OCI-LY1 (cell line): Measurements from ENCODE around the gene KRTAP16-1.

Experiments
- H2AFZ ChIP-seq: fragments of 200-600 bp; sonication (generic), shearing (Covaris generic); 2 replicates; pipeline ENCODE4 v1.6.0; 2014; ENCODE audit warnings: antibody characterized with exemption, mild to moderate bottlenecking, low read length
- H3F3A ChIP-seq: fragments of 200-600 bp; sonication (generic), shearing (Covaris generic); 2 replicates; pipeline ENCODE4 v1.6.0; 2014; ENCODE audit warnings: mild to moderate bottlenecking, antibody characterized with exemption, low read length, moderate library complexity; ENCODE audit not compliant: insufficient read depth
- H3K27ac ChIP-seq: fragments of 200-600 bp; sonication (generic); 2 replicates; pipeline ENCODE4 v1.5.1; 2014; ENCODE audit warnings: low read length, mixed run types, mild to moderate bottlenecking, low read depth; ENCODE audit not compliant: poor library complexity, severe bottlenecking
- H3K27me3 ChIP-seq: fragments of 200-600 bp; sonication (generic); 2 replicates; pipeline ENCODE4 v1.6.0; 2014; ENCODE audit warnings: antibody characterized with exemption, mild to moderate bottlenecking, low read length, moderate library complexity; ENCODE audit not compliant: insufficient read depth
- H3K36me3 ChIP-seq: fragments of 200-600 bp; sonication (generic); 2 replicates; pipeline ENCODE4 v1.6.1; 2014; ENCODE audit warnings: mild to moderate bottlenecking, antibody characterized with exemption, low read length, moderate library complexity, mixed read lengths; ENCODE audit not compliant: insufficient read depth
- H3K4me1 ChIP-seq: fragments of 200-600 bp; sonication (generic); 2 replicates; pipeline ENCODE4 v1.5.1; 2014; ENCODE audit warnings: mild to moderate bottlenecking, low read length, moderate library complexity; ENCODE audit not compliant: insufficient read depth, severe bottlenecking
- H3K4me2 ChIP-seq: fragments of 200-600 bp; sonication (generic), shearing (Covaris generic); 2 replicates; pipeline ENCODE4 v1.6.1; 2014; ENCODE audit warnings: low read length
- H3K4me3 ChIP-seq: fragments of 200-600 bp; sonication (generic); 2 replicates; pipeline ENCODE4 v1.5.1; 2014; ENCODE audit warnings: low read length, low read depth, mild to moderate bottlenecking, mixed read lengths; ENCODE audit not compliant: poor library complexity, severe bottlenecking
- H3K79me2 ChIP-seq: fragments of 200-600 bp; shearing (Covaris generic); 2 replicates; pipeline ENCODE4 v1.6.1; 2016; ENCODE audit warnings: mixed run types, low read length, mixed read lengths; ENCODE audit not compliant: insufficient read depth
- H3K9ac ChIP-seq: fragments of 200-600 bp; sonication (generic), shearing (Covaris generic); 2 replicates; pipeline ENCODE4 v1.6.1; 2014; ENCODE audit warnings: mild to moderate bottlenecking, low read length, mixed read lengths
- H3K9me2 ChIP-seq: fragments of 200-600 bp; sonication (generic), shearing (Covaris generic); 2 replicates; pipeline ENCODE4 v1.6.1; 2014; ENCODE audit warnings: low read depth, mild to moderate bottlenecking, low read length, mixed read lengths
- H3K9me3 ChIP-seq: fragments of 200-600 bp; shearing (Covaris generic); 2 replicates; pipeline ENCODE4 v1.6.1; 2014; ENCODE audit warnings: low read length, mixed read lengths
- H4K20me1 ChIP-seq: fragments of 200-600 bp; sonication (generic), shearing (Covaris generic); 2 replicates; pipeline ENCODE4 v1.6.0; 2016; ENCODE audit warnings: mild to moderate bottlenecking, low read length; ENCODE audit not compliant: insufficient read depth
- CTCF ChIP-seq: fragments of 200-600 bp; sonication (generic), shearing (Covaris generic); IDR thresholded peaks from 2 replicates; pipeline ENCODE4 v1.5.1; 2017; ENCODE audit warnings: mild to moderate bottlenecking, antibody characterized with exemption, low read length, moderate library complexity, mixed read lengths
- EZH2 ChIP-seq: fragments of 200-600 bp; sonication (generic), shearing (Covaris generic); IDR thresholded peaks from 2 replicates; pipeline ENCODE4 v1.8.0; 2017; ENCODE audit warnings: borderline replicate concordance, mixed run types, mild to moderate bottlenecking, antibody characterized with exemption, low read length, moderate library complexity, mixed read lengths

The KRTAP16-1 gene

DNA sequence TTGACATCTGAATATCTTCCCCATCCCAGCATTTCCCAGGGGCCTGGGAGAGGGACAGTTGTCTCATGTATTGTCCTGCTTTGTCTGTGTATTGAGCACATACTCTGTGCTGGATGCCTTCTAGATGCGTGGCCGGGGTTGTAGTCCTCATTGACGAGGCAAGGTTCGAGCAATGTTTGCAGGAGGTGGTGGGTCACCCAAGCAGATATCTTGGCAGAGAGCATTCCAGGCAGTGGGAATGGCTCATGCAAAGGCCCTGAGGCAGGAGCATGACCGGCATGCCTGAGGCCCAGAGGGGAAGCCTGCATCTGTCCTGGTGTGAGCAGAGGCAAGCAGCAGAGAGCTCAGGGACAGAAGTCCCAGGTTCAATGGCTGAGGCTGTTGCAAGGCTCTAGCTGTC is 24.0 kb upstream of the KRTAP16-1 start:
- Histone ChIP-seq H3K79me2 (no peaks in the 10 kb centered on the region), H3K9me3 (no peaks in the 10 kb centered on the region), H3K9me2 (no peaks in the 10 kb centered on the region), H3K4me1 (no peaks in the 10 kb centered on the region), H3K36me3 (no peaks in the 10 kb centered on the region), H3K4me2 (no peak overlapping the region), H2AFZ (no peak overlapping the region), H3F3A (no peaks in the 10 kb centered on the region), H3K9ac (no peak overlapping the region), H4K20me1 (no peaks in the 10 kb centered on the region), H3K4me3 (no peak overlapping the region), H3K27me3 (no peaks in the 10 kb centered on the region), H3K27ac (no peak overlapping the region)
- TF ChIP-seq CTCF (no peak), EZH2 (no peak)

DNA sequence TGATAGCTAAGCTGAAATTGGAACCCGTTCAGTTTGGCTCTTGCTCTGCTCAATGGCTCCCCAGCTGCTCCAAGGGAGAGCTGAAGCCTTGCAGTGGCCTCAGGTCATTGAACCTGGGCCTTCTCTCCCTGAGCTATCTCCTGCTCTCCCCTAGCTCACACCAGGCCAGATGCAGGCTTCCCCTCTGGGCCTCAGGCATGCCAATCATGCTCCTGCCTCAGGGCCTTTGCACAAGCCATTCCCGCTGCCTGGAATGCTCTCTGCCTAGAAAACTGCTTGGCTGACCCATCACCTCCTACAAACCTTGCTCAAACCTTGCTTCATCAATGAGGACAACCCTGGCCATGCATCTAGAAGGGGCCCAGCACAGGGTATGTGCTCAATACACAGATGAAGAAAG is 23.1 kb upstream of the KRTAP16-1 start:
- no peaks in the 10 kb centered on the region for H3K9me2 ChIP-seq

DNA sequence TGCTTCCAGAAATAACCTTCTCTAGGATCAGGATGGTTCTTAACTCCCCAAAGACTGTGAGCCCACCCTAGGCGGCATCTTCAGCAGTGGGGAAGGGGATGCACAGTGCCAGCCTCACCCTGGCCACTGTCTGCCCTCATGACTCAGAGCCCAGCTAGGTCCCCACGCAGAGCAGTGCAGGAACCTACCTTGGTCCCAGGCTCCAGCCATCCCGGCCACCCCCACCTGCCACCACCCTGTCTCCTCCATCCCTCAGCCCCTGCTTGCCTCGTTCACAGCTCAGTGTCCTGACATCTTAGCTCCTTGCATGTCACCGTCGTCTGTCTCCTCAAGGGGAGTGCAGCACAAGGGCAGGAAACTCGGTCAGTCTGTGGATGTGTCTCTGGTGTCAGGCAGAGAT is 22.5 kb upstream of the KRTAP16-1 start:
- H3K4me3 ChIP-seq, result no peak overlapping the region
- no peaks in the 10 kb centered on the region for H3K36me3 ChIP-seq
- H3K9me3 ChIP-seq, result no peaks in the 10 kb centered on the region
- H3K4me2 ChIP-seq, result no peak overlapping the region
- H3K27ac ChIP-seq, result no peak overlapping the region
- no peaks in the 10 kb centered on the region for H3K27me3 ChIP-seq
- no peaks in the 10 kb centered on the region for H3K79me2 ChIP-seq
- no peak overlapping the region for H3K9ac ChIP-seq
- no peaks in the 10 kb centered on the region for H3F3A ChIP-seq
- H3K9me2 ChIP-seq, result no peaks in the 10 kb centered on the region
- no peaks in the 10 kb centered on the region for H4K20me1 ChIP-seq
- H3K4me1 ChIP-seq, result no peaks in the 10 kb centered on the region
- TF ChIP-seq CTCF (no peak), EZH2 (no peak)
- H2AFZ ChIP-seq, result no peak overlapping the region

More for the DNA sequence above, 23.1 kb upstream of the KRTAP16-1 start:
- no peak overlapping the region for H3K4me2 ChIP-seq
- no peaks in the 10 kb centered on the region for H3K4me1 ChIP-seq
- no peaks in the 10 kb centered on the region for H4K20me1 ChIP-seq
- H3K4me3 ChIP-seq, result no peak overlapping the region
- no peaks in the 10 kb centered on the region for H3K36me3 ChIP-seq
- H3K27ac ChIP-seq, result no peak overlapping the region
- no peaks in the 10 kb centered on the region for H3K9me3 ChIP-seq
- TF ChIP-seq EZH2 (no peak), CTCF (no peak)
- H3K27me3 ChIP-seq, result no peaks in the 10 kb centered on the region
- no peaks in the 10 kb centered on the region for H3K79me2 ChIP-seq
- H3F3A ChIP-seq, result no peaks in the 10 kb centered on the region
- H3K9ac ChIP-seq, result no peak overlapping the region
- H2AFZ ChIP-seq, result no peak overlapping the region
